Epithelial cell of esophagus (primary cell): ENCODE measurements around the gene KNSTRN.

Source experiments
- DNase-seq: peaks from one replicate; pipeline ENCODE4 v3.0.0; 2010; ENCODE audit warnings: low read depth
- H3K4me3 ChIP-seq: 2 replicates; pipeline ENCODE4 v1.5.1; 2011; ENCODE audit warnings: mild to moderate bottlenecking, low read length, control low read depth
- CTCF ChIP-seq: IDR thresholded peaks from 2 replicates; pipeline ENCODE4 v1.5.1; 2011; ENCODE audit warnings: low read depth, mild to moderate bottlenecking, low read length, control low read depth, inconsistent platforms; ENCODE audit not compliant: insufficient read depth; ENCODE audit errors: missing control alignments

Gene KNSTRN

GRCh38 chr15:40439960-40440742, 57.6 kb downstream of the KNSTRN start:
- no peak for TF ChIP-seq CTCF
- H3K4me3 ChIP-seq, result peak overlapping the region; percentile 61
- peak; percentile 52 for DNase-seq

- peak within 1 kb of the TSS; percentile 61 for H3K4me3 ChIP-seq
- TF ChIP-seq CTCF, result no peak
- peak; percentile 95 for DNase-seq
Measured at GRCh38 chr15:40440743-40441564, 58.4 kb downstream of the KNSTRN start, which contains the start of gene BAHD1. BAHD1 (plus strand) TSS chr15:40440953; CDS start chr15:40458465, 17,512 bp downstream.

GRCh38 chr15:40441565-40442531, 59.3 kb downstream of the KNSTRN start:
- H3K4me3 ChIP-seq, result peak overlapping the region; percentile 61
- DNase-seq, result no peak
- TF ChIP-seq CTCF, result no peak

- no peak for TF ChIP-seq CTCF
- DNase-seq, result no peak
- H3K4me3 ChIP-seq, result no peak overlapping the region
Measured at GRCh38 chr15:40443255-40443654, 60.7 kb downstream of the KNSTRN start.

- no peak overlapping the region for H3K4me3 ChIP-seq
- TF ChIP-seq CTCF, result no peak
Measured at GRCh38 chr15:40443846-40444245, 61.3 kb downstream of the KNSTRN start.

More at GRCh38 chr15:40443846-40444245, 61.3 kb downstream of the KNSTRN start:
- DNase-seq, result no peak
